SK-N-SH treated with all-trans-retinoic acid at 6 μM for 48 hours (cell line): Measurements from ENCODE around the gene GNAS.

Source experiments
- GLIS3 ChIP-seq: fragments of 250-450 bp; sonication (Bioruptor Pico); IDR thresholded peaks from 2 replicates; pipeline ENCODE4 v1.5.0; 2020; ENCODE audit warnings: mild to moderate bottlenecking, moderate library complexity
- OSR1 ChIP-seq: fragments of 250-450 bp; sonication (Bioruptor Pico); IDR thresholded peaks from 2 replicates; pipeline ENCODE4 v1.8.0; 2022; ENCODE audit warnings: moderate library complexity, mild to moderate bottlenecking, inconsistent platforms
- TF ChIP-seq, protein P1 (sequence below): fragments of 250-450 bp; sonication (Bioruptor Pico); IDR thresholded peaks from 2 replicates; pipeline ENCODE4 v1.8.0; 2020; ENCODE audit warnings: mild to moderate bottlenecking, moderate library complexity, borderline replicate concordance

GRCh38 chr20:58875111-58875510 is 22.6 kb downstream of the GNAS start:
- TF ChIP-seq GLIS3 (CRISPR knock-in tag): no peak
- TF ChIP-seq, protein P1, sequence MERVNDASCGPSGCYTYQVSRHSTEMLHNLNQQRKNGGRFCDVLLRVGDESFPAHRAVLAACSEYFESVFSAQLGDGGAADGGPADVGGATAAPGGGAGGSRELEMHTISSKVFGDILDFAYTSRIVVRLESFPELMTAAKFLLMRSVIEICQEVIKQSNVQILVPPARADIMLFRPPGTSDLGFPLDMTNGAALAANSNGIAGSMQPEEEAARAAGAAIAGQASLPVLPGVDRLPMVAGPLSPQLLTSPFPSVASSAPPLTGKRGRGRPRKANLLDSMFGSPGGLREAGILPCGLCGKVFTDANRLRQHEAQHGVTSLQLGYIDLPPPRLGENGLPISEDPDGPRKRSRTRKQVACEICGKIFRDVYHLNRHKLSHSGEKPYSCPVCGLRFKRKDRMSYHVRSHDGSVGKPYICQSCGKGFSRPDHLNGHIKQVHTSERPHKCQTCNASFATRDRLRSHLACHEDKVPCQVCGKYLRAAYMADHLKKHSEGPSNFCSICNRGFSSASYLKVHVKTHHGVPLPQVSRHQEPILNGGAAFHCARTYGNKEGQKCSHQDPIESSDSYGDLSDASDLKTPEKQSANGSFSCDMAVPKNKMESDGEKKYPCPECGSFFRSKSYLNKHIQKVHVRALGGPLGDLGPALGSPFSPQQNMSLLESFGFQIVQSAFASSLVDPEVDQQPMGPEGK (CRISPR knock-in tag): no peak
- no peak for TF ChIP-seq OSR1 (CRISPR knock-in tag)
